Left lung (tissue), 10 donors: ENCODE results near the gene SDK2. TPM values are rescaled to one million over a fixed set of nuclear protein-coding genes. Genes with fewer than 3 reads are reported as not detected.
A peak's percentile ranks its signal among the peaks of the same experiment; 100 is the strongest.

Experiments used
- ATAC-seq: fragments of 200-7000 bp; cut with Tn5 transposase; one replicate; pipeline ENCODE4 v1.9.1; 2020; ENCODE audit warnings: moderate library complexity
- DNase-seq, 4 donors: peaks; one replicate each; pipeline ENCODE4 v3.0.0-alpha.2; 2013 to 2020
- H3K27ac ChIP-seq, 2 donors: fragments of 200-600 bp; sonication (generic) in 1 of 2; one replicate each; pipeline versions ENCODE4 v1.5.0 to v1.8.0; 2020 to 2021
- H3K27me3 ChIP-seq, 2 donors: fragments of 200-600 bp; sonication (generic) in 1 of 2; one replicate each; pipeline versions ENCODE4 v1.5.0 to v1.8.0; 2020 to 2021
- H3K36me3 ChIP-seq, 2 donors: fragments of 200-600 bp; sonication (generic) in 1 of 2; one replicate each; pipeline versions ENCODE4 v1.5.0 to v1.8.0; 2020 to 2021
- H3K4me1 ChIP-seq, 2 donors: fragments of 200-600 bp; one replicate each; pipeline ENCODE4 v1.8.0; 2021
- H3K4me3 ChIP-seq, 2 donors: fragments of 200-600 bp; sonication (generic) in 1 of 2; one replicate each; pipeline versions ENCODE4 v1.5.0 to v1.8.0; 2020 to 2021; ENCODE audit warnings: mild to moderate bottlenecking in 1 of 2
- H3K9me3 ChIP-seq, 2 donors: fragments of 200-600 bp; sonication (generic) in 1 of 2; one replicate each; pipeline versions ENCODE4 v1.5.0 to v1.8.0; 2020 to 2021
- CTCF ChIP-seq, 2 donors: fragments of 200-600 bp; sonication (generic) in 1 of 2; IDR thresholded peaks; one replicate each; pipeline versions ENCODE4 v1.5.0 to v1.8.0; 2021; ENCODE audit warnings: antibody characterized with exemption in 2 of 2
- intact Hi-C, 2 donors: fragments of 100-400 bp; cut with DNase I; formaldehyde crosslinking; loops; one replicate each; pipeline versions ENCODE4 v1.11.2 to v1.14.2; 2022
- polyA plus RNA-seq, 6 donors: library from polyadenylated mRNA; unstranded; fragments of 120-200 nt; gene quantifications; one replicate each; pipeline ENCODE4 v1.2.1, GENCODE V29; 2013; ENCODE audit not compliant: insufficient read length in 6 of 6
- total RNA-seq, 2 donors: library from RNA; stranded (reverse); fragmentation: NEBNext Ultra II Directional; extraction: Animal tissue kit (Norgen Biotek cat#: 25700); gene quantifications; one replicate each; pipeline ENCODE4 v1.2.1, GENCODE V29; 2021
- donor health status: DM: no; HTN: yes; CAD: no.
- donor health status: DM: no; HTN: no; CAD: no.

The SDK2 gene
- total and polyA plus RNA-seq, 8 donors, result 6.0 to 10.9 (median 7.5) TPM

- TF ChIP-seq CTCF (IDR thresholded peaks at IDR 0.05), result no peak
- Histone ChIP-seq H3K36me3 (no peaks in the 10 kb centered on the region), H3K9me3 (no peaks in the 10 kb centered on the region), H3K4me1 (no peaks in the 10 kb centered on the region), H3K4me3 (no peak overlapping the region), H3K27ac (no peak overlapping the region), H3K27me3 (peaks cover 0 to 13% of the 10 kb centered on the region in 2 donors)
- ATAC-seq (no peak), DNase-seq (peak in 1 of 4 donors; percentile 57)
- intact Hi-C loops, result no loop called here
These were observed 35.2 kb downstream of the SDK2 start for GRCh38 chr17:73609060-73609459.

GRCh38 chr17:73605444-73605843, 38.8 kb downstream of the SDK2 start:
- Histone ChIP-seq H3K4me3 (no peak overlapping the region), H3K36me3 (no peaks in the 10 kb centered on the region), H3K27me3 (no peaks in the 10 kb centered on the region), H3K4me1 (no peaks in the 10 kb centered on the region), H3K27ac (no peak overlapping the region), H3K9me3 (no peaks in the 10 kb centered on the region)
- intact Hi-C loops, result no loop called here
- DNase-seq (no peak), ATAC-seq (no peak)
- no peak for TF ChIP-seq CTCF (IDR thresholded peaks at IDR 0.05)

- no peak overlapping the region for H3K4me3 ChIP-seq
- ATAC-seq (no peak), DNase-seq (no peak)
- intact Hi-C loops, result no loop called here
- H3K27me3 ChIP-seq, result no peaks in the 10 kb centered on the region
- TF ChIP-seq CTCF (IDR thresholded peaks at IDR 0.05), result no peak
- H3K27ac ChIP-seq, result no peak overlapping the region
- no peaks in the 10 kb centered on the region for H3K4me1 ChIP-seq
- H3K9me3 ChIP-seq, result no peaks in the 10 kb centered on the region
- no peaks in the 10 kb centered on the region for H3K36me3 ChIP-seq
These were observed 39.8 kb downstream of the SDK2 start for GRCh38 chr17:73604476-73604875.

- TF ChIP-seq CTCF (IDR thresholded peaks at IDR 0.05), result no peak
- Histone ChIP-seq H3K4me1 (no peaks in the 10 kb centered on the region), H3K4me3 (no peak overlapping the region), H3K27ac (no peak overlapping the region), H3K27me3 (no peaks in the 10 kb centered on the region), H3K9me3 (no peaks in the 10 kb centered on the region), H3K36me3 (no peaks in the 10 kb centered on the region)
- ATAC-seq, result no peak
- DNase-seq, result no peak
- intact Hi-C loops, result no loop called here
These were observed 40.3 kb downstream of the SDK2 start for GRCh38 chr17:73603971-73604370.

- Histone ChIP-seq H3K9me3 (no peaks in the 10 kb centered on the region), H3K36me3 (no peaks in the 10 kb centered on the region), H3K4me1 (no peaks in the 10 kb centered on the region), H3K27ac (no peak overlapping the region), H3K27me3 (no peaks in the 10 kb centered on the region), H3K4me3 (no peak overlapping the region)
- ATAC-seq, result no peak
- intact Hi-C loops, result no loop called here
- no peak for TF ChIP-seq CTCF (IDR thresholded peaks at IDR 0.05)
- DNase-seq, result peak in 1 of 4 donors; percentile 64
These were observed 44.0 kb downstream of the SDK2 start for GRCh38 chr17:73600103-73600871.
